Measurements from ENCODE around the gene SMARCA4.

DNA sequence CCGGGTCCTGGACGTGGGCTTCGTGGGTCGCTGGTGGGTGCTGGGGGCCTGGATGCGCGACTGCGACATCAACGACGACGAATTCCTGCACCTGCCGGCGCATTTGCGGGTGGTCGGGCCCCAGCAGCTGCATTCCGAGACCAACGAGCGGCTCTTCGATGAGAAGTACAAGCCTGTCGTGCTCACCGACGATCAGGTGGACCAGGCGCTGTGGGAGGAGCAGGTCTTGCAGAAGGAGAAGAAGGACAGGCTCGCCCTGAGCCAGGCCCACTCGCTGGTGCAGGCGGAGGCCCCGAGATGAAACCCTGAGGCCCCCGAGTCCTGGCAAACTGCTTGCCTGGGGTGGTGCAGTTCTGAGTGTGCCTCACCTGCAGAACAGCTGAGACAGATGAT, 31.4 kb upstream of the SMARCA4 start:
- TF ChIP-seq CTCF (IDR thresholded peaks at IDR 0.05): no peak
- TF ChIP-seq POLR2AphosphoS5 (IDR thresholded peaks at IDR 0.05): no peak
- no peak for TF ChIP-seq EP300 (IDR thresholded peaks at IDR 0.05)
